PC-3 (cell line): ENCODE measurements around the gene EOGT. TPM values are rescaled to one million over a fixed set of nuclear protein-coding genes. Genes with fewer than 3 reads are reported as not detected.

Source experiments
- ATAC-seq: fragments of 200-7000 bp; cut with Tn5 transposase; 2 replicates; pipeline ENCODE4 v1.9.1; 2020; ENCODE audit warnings: mild to moderate bottlenecking, moderate library complexity
- BruUV-seq: library from RNA; stranded (reverse); fragments of 400-500 nt; replicated peaks from 2 replicates; lab custom pipeline; 2021; lab: Mats Ljungman, UMichigan
- CTCF ChIA-PET: fragments of 300-600 bp; sonication (Branson Sonifier 250); formaldehyde crosslinking; loops from one replicate; lab custom pipeline; 2022; ENCODE audit warnings: antibody characterized with exemption; lab: Charles Lee
- POLR2A ChIA-PET: fragments of 300-600 bp; sonication (Branson Sonifier 250); formaldehyde crosslinking; loops from one replicate; lab custom pipeline; 2022; ENCODE audit warnings: antibody characterized with exemption; ENCODE audit not compliant: unreplicated experiment; lab: Charles Lee
- DNase-seq: peaks from one replicate; pipeline ENCODE4 v3.0.0-alpha.2; 2015
- H2AFZ ChIP-seq: fragments of 300-600 bp; sonication (generic); 2 replicates; pipeline ENCODE4 v1.6.0; 2016; ENCODE audit warnings: antibody characterized with exemption, low read length
- H3F3A ChIP-seq: fragments of 300-600 bp; sonication (generic); one replicate; pipeline ENCODE4 v1.6.0; 2017; ENCODE audit warnings: antibody characterized with exemption, low read length, control low read depth, mild to moderate bottlenecking; ENCODE audit not compliant: unreplicated experiment
- H3K27ac ChIP-seq: fragments of 300-600 bp; sonication (generic); 2 replicates; pipeline ENCODE4 v1.5.1; 2016; ENCODE audit warnings: mild to moderate bottlenecking, low read length
- H3K27me3 ChIP-seq: fragments of 300-600 bp; sonication (generic); 2 replicates; pipeline ENCODE4 v1.6.1; 2016; ENCODE audit warnings: low read length, mixed read lengths
- H3K36me3 ChIP-seq: fragments of 300-600 bp; sonication (generic); 2 replicates; pipeline ENCODE4 v1.6.1; 2016; ENCODE audit warnings: low read depth, mixed run types, low read length, mixed read lengths
- H3K4me1 ChIP-seq: fragments of 300-600 bp; sonication (generic); 2 replicates; pipeline ENCODE4 v1.5.1; 2016; ENCODE audit warnings: low read length; ENCODE audit not compliant: insufficient read depth
- H3K4me2 ChIP-seq: fragments of 300-600 bp; sonication (generic); 2 replicates; pipeline ENCODE4 v1.6.0; 2016; ENCODE audit warnings: low read length
- H3K4me3 ChIP-seq: fragments of 300-600 bp; sonication (generic); 2 replicates; pipeline ENCODE4 v1.5.1; 2016; ENCODE audit warnings: mild to moderate bottlenecking, low read length, mixed read lengths
- H3K79me2 ChIP-seq: fragments of 300-600 bp; sonication (generic); 2 replicates; pipeline ENCODE4 v1.6.1; 2017; ENCODE audit warnings: low read length, mixed read lengths
- H3K9ac ChIP-seq: fragments of 300-600 bp; sonication (generic); 2 replicates; pipeline ENCODE4 v1.6.0; 2016; ENCODE audit warnings: mild to moderate bottlenecking, low read length
- H3K9me2 ChIP-seq: fragments of 300-600 bp; sonication (generic); replicated peaks from 2 replicates; pipeline ENCODE4 v1.6.1; 2016; ENCODE audit warnings: mixed run types, low read length, mixed read lengths
- H3K9me3 ChIP-seq: fragments of 300-600 bp; sonication (generic); 2 replicates; pipeline ENCODE4 v1.6.1; 2016; ENCODE audit warnings: low read length, mixed read lengths
- H4K20me1 ChIP-seq: fragments of 300-600 bp; sonication (generic); 2 replicates; pipeline ENCODE4 v1.6.1; 2016; ENCODE audit warnings: low read length, mixed read lengths
- EZH2 ChIP-seq: fragments of 300-600 bp; sonication (generic); IDR thresholded peaks from one replicate; pipeline ENCODE4 v1.6.1; 2017; ENCODE audit warnings: antibody characterized with exemption, mild to moderate bottlenecking, low read length; ENCODE audit not compliant: unreplicated experiment
- EZH2phosphoT487 ChIP-seq: fragments of 300-600 bp; sonication (generic); IDR thresholded peaks from 2 replicates; pipeline ENCODE4 v1.6.1; 2018; ENCODE audit warnings: mild to moderate bottlenecking, antibody characterized with exemption, low read length, borderline replicate concordance
- intact Hi-C: fragments of 100-400 bp; cut with micrococcal nuclease; formaldehyde crosslinking; loops from 2 replicates; pipeline ENCODE4 v1.9.0; 2023
- total RNA-seq: library from RNA; depleted of rRNA; stranded (reverse); fragments of >200 nt; gene quantifications from 2 replicates; pipeline ENCODE4 v1.2.3, GENCODE V29; 2014
- TF ChIP-seq, protein P1 (sequence below): fragments of 300-600 bp; sonication (generic); conservative IDR thresholded peaks from 2 replicates; pipeline ENCODE4 v1.5.1; 2017; ENCODE audit warnings: antibody characterized with exemption, low read depth, mild to moderate bottlenecking, low read length

EOGT gene
- total RNA-seq, 1 experiment from 2014 or later: 8.3 TPM

DNA sequence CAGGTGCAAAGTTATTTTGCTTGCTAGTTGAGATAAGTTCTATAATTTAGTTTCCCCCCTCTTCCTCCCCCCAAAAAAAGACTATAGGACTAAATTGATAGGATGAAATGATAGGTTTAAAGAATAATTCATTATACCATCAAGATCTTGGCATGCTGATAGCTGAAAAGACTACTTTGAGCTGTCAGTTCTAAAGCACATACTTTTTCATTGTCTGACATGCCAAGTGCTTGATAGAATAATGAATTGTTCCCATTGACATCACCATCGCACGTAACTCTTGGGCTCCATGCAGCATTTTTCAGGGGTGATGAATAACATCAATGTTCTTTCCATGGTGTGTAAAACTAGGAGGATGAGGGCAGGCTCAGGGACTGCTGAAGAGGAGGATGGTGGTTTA, 48.8 kb downstream of the EOGT start:
- ChIA-PET CTCF (no interaction called here), POLR2A (no interaction called here)
- Histone ChIP-seq H3K4me3 (no peak overlapping the region), H4K20me1 (no peaks in the 10 kb centered on the region), H3K79me2 (no peaks in the 10 kb centered on the region), H3K9ac (no peak overlapping the region), H3K4me1 (no peaks in the 10 kb centered on the region), H3K27ac (no peak overlapping the region), H3K9me2 (no peaks in the 10 kb centered on the region), H3K9me3 (no peaks in the 10 kb centered on the region), H2AFZ (no peak overlapping the region), H3K27me3 (peaks cover 18% of the 10 kb centered on the region; the same call in 1 of the 2 replicates), H3F3A (no peaks in the 10 kb centered on the region), H3K4me2 (no peak overlapping the region), H3K36me3 (no peaks in the 10 kb centered on the region)
- intact Hi-C loops: no loop called here
- no peak for ATAC-seq
- BruUV-seq: no TSS peak
- no peak for DNase-seq
- no peak for TF ChIP-seq EZH2
- TF ChIP-seq, protein P1, sequence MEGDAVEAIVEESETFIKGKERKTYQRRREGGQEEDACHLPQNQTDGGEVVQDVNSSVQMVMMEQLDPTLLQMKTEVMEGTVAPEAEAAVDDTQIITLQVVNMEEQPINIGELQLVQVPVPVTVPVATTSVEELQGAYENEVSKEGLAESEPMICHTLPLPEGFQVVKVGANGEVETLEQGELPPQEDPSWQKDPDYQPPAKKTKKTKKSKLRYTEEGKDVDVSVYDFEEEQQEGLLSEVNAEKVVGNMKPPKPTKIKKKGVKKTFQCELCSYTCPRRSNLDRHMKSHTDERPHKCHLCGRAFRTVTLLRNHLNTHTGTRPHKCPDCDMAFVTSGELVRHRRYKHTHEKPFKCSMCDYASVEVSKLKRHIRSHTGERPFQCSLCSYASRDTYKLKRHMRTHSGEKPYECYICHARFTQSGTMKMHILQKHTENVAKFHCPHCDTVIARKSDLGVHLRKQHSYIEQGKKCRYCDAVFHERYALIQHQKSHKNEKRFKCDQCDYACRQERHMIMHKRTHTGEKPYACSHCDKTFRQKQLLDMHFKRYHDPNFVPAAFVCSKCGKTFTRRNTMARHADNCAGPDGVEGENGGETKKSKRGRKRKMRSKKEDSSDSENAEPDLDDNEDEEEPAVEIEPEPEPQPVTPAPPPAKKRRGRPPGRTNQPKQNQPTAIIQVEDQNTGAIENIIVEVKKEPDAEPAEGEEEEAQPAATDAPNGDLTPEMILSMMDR: no peak
- no peak for TF ChIP-seq EZH2phosphoT487

GRCh38 chr3:68963891-68964290, 49.6 kb downstream of the EOGT start:
- DNase-seq: no peak

DNA sequence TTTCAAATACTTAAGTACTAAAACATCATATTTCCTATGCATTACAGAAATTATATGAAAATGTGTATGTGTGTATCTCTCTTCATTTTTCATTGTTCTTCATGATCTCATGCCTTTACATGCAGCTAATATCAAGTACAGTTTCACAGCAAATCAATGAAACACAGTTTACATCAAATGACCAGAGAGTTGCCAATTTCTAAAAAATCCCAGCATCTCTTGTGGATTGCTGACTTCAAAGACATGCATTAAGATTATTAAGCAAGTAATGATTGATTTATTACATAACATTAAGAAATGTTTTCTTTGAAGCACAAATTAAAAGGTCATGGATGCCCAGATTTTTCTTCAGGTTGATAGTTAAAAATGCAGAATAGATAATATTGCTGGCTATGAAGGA, 50.1 kb downstream of the EOGT start:
- Histone ChIP-seq H3K36me3 (no peaks in the 10 kb centered on the region), H2AFZ (no peak overlapping the region), H3K4me1 (no peaks in the 10 kb centered on the region), H3K27ac (no peak overlapping the region), H3K79me2 (no peaks in the 10 kb centered on the region), H3F3A (no peaks in the 10 kb centered on the region), H3K4me2 (no peak overlapping the region), H3K9me3 (no peaks in the 10 kb centered on the region), H4K20me1 (no peaks in the 10 kb centered on the region), H3K27me3 (peaks cover 21% of the 10 kb centered on the region; the same call in 1 of the 2 replicates), H3K9ac (no peak overlapping the region), H3K4me3 (no peak overlapping the region), H3K9me2 (no peaks in the 10 kb centered on the region)
- intact Hi-C loops: no loop called here
- ChIA-PET POLR2A (no interaction called here), CTCF (no interaction called here)
- no peak for DNase-seq
- ATAC-seq: no peak
- no TSS peak for BruUV-seq
- TF ChIP-seq EZH2phosphoT487: no peak
- TF ChIP-seq, protein P1: no peak
- no peak for TF ChIP-seq EZH2

More at GRCh38 chr3:68963891-68964290, 49.6 kb downstream of the EOGT start:
- no peak for ATAC-seq
- Histone ChIP-seq H3K27me3 (peaks cover 21% of the 10 kb centered on the region; the same call in 1 of the 2 replicates), H3K9ac (no peak overlapping the region), H3K4me1 (no peaks in the 10 kb centered on the region), H3K36me3 (no peaks in the 10 kb centered on the region), H3F3A (no peaks in the 10 kb centered on the region), H3K27ac (no peak overlapping the region), H3K4me3 (no peak overlapping the region), H3K79me2 (no peaks in the 10 kb centered on the region), H3K4me2 (no peak overlapping the region), H4K20me1 (no peaks in the 10 kb centered on the region), H3K9me3 (no peaks in the 10 kb centered on the region), H2AFZ (no peak overlapping the region), H3K9me2 (no peaks in the 10 kb centered on the region)
- ChIA-PET CTCF (no interaction called here), POLR2A (no interaction called here)
- no TSS peak for BruUV-seq
- TF ChIP-seq EZH2phosphoT487: no peak
- TF ChIP-seq, protein P1: no peak
- no peak for TF ChIP-seq EZH2
- intact Hi-C loops: no loop called here
